Measurements from ENCODE around the gene GDF9. TPM values are rescaled to one million over a fixed set of nuclear protein-coding genes. Genes with fewer than 3 reads are reported as not detected.

Gene GDF9
- total and polyA plus RNA-seq, 2 donors, result 0.47 to 2.5 TPM

DNA sequence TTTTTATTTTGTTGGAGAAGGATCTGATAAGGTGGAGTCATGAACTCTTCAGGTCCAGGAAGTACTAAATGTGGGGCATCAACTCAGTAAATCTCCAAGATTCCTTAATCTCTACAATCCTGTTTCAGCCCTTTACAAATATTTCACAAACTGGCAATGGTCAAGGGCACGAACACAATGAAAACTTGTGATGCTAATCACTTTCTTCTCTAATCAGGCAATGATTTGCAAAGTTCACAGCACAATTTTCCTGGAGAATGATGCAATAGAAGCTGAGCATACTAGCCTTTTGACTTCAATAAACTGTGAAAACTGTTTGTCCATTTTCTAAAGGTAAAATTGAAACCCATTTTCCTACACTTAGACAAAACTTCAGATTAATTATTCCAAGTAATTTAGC is 16.9 kb downstream of the GDF9 start:
- DNase-seq (ENCODE audit: low read depth in 6 of 9, low spot score in 9 of 9), result no peak
- no peak overlapping the region for H3K27ac ChIP-seq (ENCODE audit: low read depth in 1 of 2, low read length in 1 of 2)
- H3K36me3 ChIP-seq (ENCODE audit: control insufficient read depth in 2 of 2, insufficient read depth in 2 of 2, low read length in 1 of 2), result no peaks in the 10 kb centered on the region
- WGBS, result 95% methylated on average over 1 of the region's 1 CpG
- no peaks in the 10 kb centered on the region for H3K27me3 ChIP-seq (ENCODE audit: control insufficient read depth in 2 of 2, insufficient read depth in 1 of 2, low read length in 1 of 2)
- no peaks in the 10 kb centered on the region for H3K4me1 ChIP-seq (ENCODE audit: control insufficient read depth in 2 of 2, insufficient read depth in 2 of 2, low read length in 2 of 2)
- no peaks in the 10 kb centered on the region for H3K9me3 ChIP-seq (ENCODE audit: control insufficient read depth in 2 of 2, insufficient read depth in 1 of 2, low read length in 1 of 2)
- no peak overlapping the region for H3K4me3 ChIP-seq (ENCODE audit: low read length in 2 of 2)

DNA sequence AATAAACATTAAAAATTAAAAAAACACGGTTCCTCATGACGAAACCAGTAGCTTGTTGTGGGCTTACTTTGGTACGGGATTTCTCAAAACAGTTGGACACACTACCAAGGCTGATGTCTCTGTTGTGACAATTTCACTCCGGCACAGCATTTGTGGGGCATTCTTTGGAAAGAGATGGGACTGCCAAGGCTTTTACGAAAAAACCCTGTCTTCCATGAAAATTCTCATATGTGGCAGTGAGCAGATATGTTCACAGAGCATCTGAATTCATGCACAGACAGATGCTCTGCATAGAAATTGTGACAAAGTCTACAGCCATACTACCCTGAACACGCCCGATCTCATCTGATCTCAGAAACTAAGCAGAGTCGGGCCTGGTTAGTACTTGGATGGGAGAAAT is 18.0 kb downstream of the GDF9 start:
- 97% methylated on average over 8 of the region's 8 CpGs for WGBS
- DNase-seq (ENCODE audit: low read depth in 6 of 9, low spot score in 9 of 9), result no peak

DNA sequence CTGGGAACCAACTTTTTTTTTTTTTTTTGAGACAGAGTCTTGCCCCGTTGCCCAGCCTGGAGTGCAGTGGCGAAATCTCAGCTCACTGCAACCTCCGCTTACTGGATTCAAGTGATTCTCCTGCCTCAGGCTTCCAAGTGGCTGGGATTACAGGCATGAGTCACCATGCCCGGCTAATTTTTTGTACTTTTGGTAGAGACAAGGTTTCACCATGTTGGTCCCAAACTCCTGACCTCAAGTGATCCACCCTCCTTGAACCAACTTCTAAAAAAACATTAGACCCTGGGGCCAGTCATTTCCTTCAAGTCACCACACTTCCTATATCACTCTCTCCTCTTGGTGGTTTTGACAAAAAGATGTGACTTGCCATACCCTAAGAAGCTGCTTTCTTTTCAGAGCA is 25.0 kb downstream of the GDF9 start:
- 93% methylated on average over 4 of the region's 4 CpGs for WGBS
- Histone ChIP-seq H3K27me3 (ENCODE audit: control insufficient read depth in 2 of 2, insufficient read depth in 1 of 2, low read length in 1 of 2) (no peaks in the 10 kb centered on the region), H3K9me3 (ENCODE audit: control insufficient read depth in 2 of 2, insufficient read depth in 1 of 2, low read length in 1 of 2) (no peaks in the 10 kb centered on the region), H3K4me3 (ENCODE audit: low read length in 2 of 2) (no peak overlapping the region), H3K36me3 (ENCODE audit: control insufficient read depth in 2 of 2, insufficient read depth in 2 of 2, low read length in 1 of 2) (no peaks in the 10 kb centered on the region), H3K4me1 (ENCODE audit: control insufficient read depth in 2 of 2, insufficient read depth in 2 of 2, low read length in 2 of 2) (no peaks in the 10 kb centered on the region), H3K27ac (ENCODE audit: low read depth in 1 of 2, low read length in 1 of 2) (no peak overlapping the region)
- DNase-seq (ENCODE audit: low read depth in 6 of 9, low spot score in 9 of 9), result no peak

More for the DNA sequence above, 18.0 kb downstream of the GDF9 start:
- Histone ChIP-seq H3K27me3 (ENCODE audit: control insufficient read depth in 2 of 2, insufficient read depth in 1 of 2, low read length in 1 of 2) (no peaks in the 10 kb centered on the region), H3K27ac (ENCODE audit: low read depth in 1 of 2, low read length in 1 of 2) (no peak overlapping the region), H3K9me3 (ENCODE audit: control insufficient read depth in 2 of 2, insufficient read depth in 1 of 2, low read length in 1 of 2) (no peaks in the 10 kb centered on the region), H3K4me1 (ENCODE audit: control insufficient read depth in 2 of 2, insufficient read depth in 2 of 2, low read length in 2 of 2) (no peaks in the 10 kb centered on the region), H3K36me3 (ENCODE audit: control insufficient read depth in 2 of 2, insufficient read depth in 2 of 2, low read length in 1 of 2) (no peaks in the 10 kb centered on the region), H3K4me3 (ENCODE audit: low read length in 2 of 2) (no peak overlapping the region)

- H3K4me1 ChIP-seq (ENCODE audit: control insufficient read depth in 2 of 2, insufficient read depth in 2 of 2, low read length in 2 of 2), result no peaks in the 10 kb centered on the region
- H3K36me3 ChIP-seq (ENCODE audit: control insufficient read depth in 2 of 2, insufficient read depth in 2 of 2, low read length in 1 of 2), result no peaks in the 10 kb centered on the region
- no peak for DNase-seq (ENCODE audit: low read depth in 6 of 9, low spot score in 9 of 9)
- H3K27ac ChIP-seq (ENCODE audit: low read depth in 1 of 2, low read length in 1 of 2), result no peak overlapping the region
- 98% methylated on average over 1 of the region's 1 CpG for WGBS
- no peaks in the 10 kb centered on the region for H3K9me3 ChIP-seq (ENCODE audit: control insufficient read depth in 2 of 2, insufficient read depth in 1 of 2, low read length in 1 of 2)
- no peaks in the 10 kb centered on the region for H3K27me3 ChIP-seq (ENCODE audit: control insufficient read depth in 2 of 2, insufficient read depth in 1 of 2, low read length in 1 of 2)
- H3K4me3 ChIP-seq (ENCODE audit: low read length in 2 of 2), result no peak overlapping the region
Observed at GRCh38 chr5:132840896-132841295, 25.4 kb downstream of the GDF9 start.

GRCh38 chr5:132840313-132840712 is 26.0 kb downstream of the GDF9 start:
- no peak overlapping the region for H3K4me3 ChIP-seq (ENCODE audit: low read length in 2 of 2)

GRCh38 chr5:132839426-132840301 is 26.6 kb downstream of the GDF9 start:
- no peak overlapping the region for H3K27ac ChIP-seq (ENCODE audit: low read depth in 1 of 2, low read length in 1 of 2)
- H3K9me3 ChIP-seq (ENCODE audit: control insufficient read depth in 2 of 2, insufficient read depth in 1 of 2, low read length in 1 of 2), result no peaks in the 10 kb centered on the region
- H3K4me1 ChIP-seq (ENCODE audit: control insufficient read depth in 2 of 2, insufficient read depth in 2 of 2, low read length in 2 of 2), result no peaks in the 10 kb centered on the region
- H3K27me3 ChIP-seq (ENCODE audit: control insufficient read depth in 2 of 2, insufficient read depth in 1 of 2, low read length in 1 of 2), result no peaks in the 10 kb centered on the region
- H3K4me3 ChIP-seq (ENCODE audit: low read length in 2 of 2), result no peak overlapping the region
- H3K36me3 ChIP-seq (ENCODE audit: control insufficient read depth in 2 of 2, insufficient read depth in 2 of 2, low read length in 1 of 2), result no peaks in the 10 kb centered on the region
- WGBS, result 95% methylated on average over 8 of the region's 8 CpGs
- DNase-seq (ENCODE audit: low read depth in 6 of 9, low spot score in 9 of 9), result no peak

More at GRCh38 chr5:132840313-132840712, 26.0 kb downstream of the GDF9 start:
- Histone ChIP-seq H3K27ac (ENCODE audit: low read depth in 1 of 2, low read length in 1 of 2) (no peak overlapping the region), H3K27me3 (ENCODE audit: control insufficient read depth in 2 of 2, insufficient read depth in 1 of 2, low read length in 1 of 2) (no peaks in the 10 kb centered on the region), H3K9me3 (ENCODE audit: control insufficient read depth in 2 of 2, insufficient read depth in 1 of 2, low read length in 1 of 2) (no peaks in the 10 kb centered on the region), H3K36me3 (ENCODE audit: control insufficient read depth in 2 of 2, insufficient read depth in 2 of 2, low read length in 1 of 2) (no peaks in the 10 kb centered on the region), H3K4me1 (ENCODE audit: control insufficient read depth in 2 of 2, insufficient read depth in 2 of 2, low read length in 2 of 2) (no peaks in the 10 kb centered on the region)
- WGBS, result 95% methylated on average over 3 of the region's 3 CpGs
- no peak for DNase-seq (ENCODE audit: low read depth in 6 of 9, low spot score in 9 of 9)

DNA sequence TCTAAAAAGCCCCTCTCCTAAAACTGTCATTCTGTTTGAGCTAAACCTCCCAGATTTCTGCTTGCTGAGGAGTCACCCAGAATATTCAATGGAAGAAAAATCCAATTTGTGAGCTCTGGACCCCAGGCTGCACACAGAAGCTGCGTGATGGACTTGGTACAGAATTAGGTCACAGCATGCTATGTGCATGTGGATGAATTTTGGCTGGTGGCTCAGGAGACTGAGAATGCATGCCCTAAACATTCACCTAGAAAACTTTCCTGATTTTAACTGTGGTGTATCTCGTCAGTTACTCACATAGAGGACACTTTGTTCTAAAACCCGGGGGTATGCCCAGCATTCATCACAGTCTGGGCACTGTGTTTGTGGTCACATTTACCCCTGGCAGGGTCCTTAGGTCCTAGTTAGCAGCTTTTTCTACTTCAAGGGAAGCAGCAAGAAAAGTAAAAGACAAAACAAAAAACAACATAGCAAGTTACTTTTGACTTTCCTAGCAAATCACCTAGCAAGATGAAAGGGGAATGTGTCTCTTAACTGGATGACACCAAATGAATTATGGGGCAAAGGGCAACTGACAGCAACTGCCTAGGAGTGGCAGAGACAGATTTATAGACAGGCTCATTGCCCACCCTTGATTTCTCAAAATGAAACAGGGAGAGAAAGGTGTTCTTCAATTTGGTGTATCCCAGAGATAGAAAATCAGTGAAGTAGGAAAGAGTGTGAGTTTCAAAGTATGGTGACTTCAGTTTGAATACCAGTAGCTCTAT is 27.6 kb downstream of the GDF9 start:
- Histone ChIP-seq H3K9me3 (ENCODE audit: control insufficient read depth in 2 of 2, insufficient read depth in 1 of 2, low read length in 1 of 2) (no peaks in the 10 kb centered on the region), H3K4me1 (ENCODE audit: control insufficient read depth in 2 of 2, insufficient read depth in 2 of 2, low read length in 2 of 2) (no peaks in the 10 kb centered on the region), H3K36me3 (ENCODE audit: control insufficient read depth in 2 of 2, insufficient read depth in 2 of 2, low read length in 1 of 2) (no peaks in the 10 kb centered on the region), H3K4me3 (ENCODE audit: low read length in 2 of 2) (no peak overlapping the region), H3K27me3 (ENCODE audit: control insufficient read depth in 2 of 2, insufficient read depth in 1 of 2, low read length in 1 of 2) (no peaks in the 10 kb centered on the region), H3K27ac (ENCODE audit: low read depth in 1 of 2, low read length in 1 of 2) (no peak overlapping the region)
- 84% methylated on average over 3 of the region's 3 CpGs for WGBS
- no peak for DNase-seq (ENCODE audit: low read depth in 6 of 9, low spot score in 9 of 9)

- H3K27ac ChIP-seq (ENCODE audit: low read depth in 1 of 2, low read length in 1 of 2), result no peak overlapping the region
- no peaks in the 10 kb centered on the region for H3K4me1 ChIP-seq (ENCODE audit: control insufficient read depth in 2 of 2, insufficient read depth in 2 of 2, low read length in 2 of 2)
- H3K4me3 ChIP-seq (ENCODE audit: low read length in 2 of 2), result no peak overlapping the region
- WGBS, result 86% methylated on average over 2 of the region's 2 CpGs
- H3K27me3 ChIP-seq (ENCODE audit: control insufficient read depth in 2 of 2, insufficient read depth in 1 of 2, low read length in 1 of 2), result no peaks in the 10 kb centered on the region
- no peaks in the 10 kb centered on the region for H3K36me3 ChIP-seq (ENCODE audit: control insufficient read depth in 2 of 2, insufficient read depth in 2 of 2, low read length in 1 of 2)
- DNase-seq (ENCODE audit: low read depth in 6 of 9, low spot score in 9 of 9), result no peak
- H3K9me3 ChIP-seq (ENCODE audit: control insufficient read depth in 2 of 2, insufficient read depth in 1 of 2, low read length in 1 of 2), result no peaks in the 10 kb centered on the region
Observed at GRCh38 chr5:132837868-132838267, 28.4 kb downstream of the GDF9 start.

- peaks cover 0 to 3% of the 10 kb centered on the region in 2 donors for H3K27me3 ChIP-seq (ENCODE audit: control insufficient read depth in 2 of 2, insufficient read depth in 1 of 2, low read length in 1 of 2)
- no peak for DNase-seq (ENCODE audit: low read depth in 6 of 9, low spot score in 9 of 9)
- H3K9me3 ChIP-seq (ENCODE audit: control insufficient read depth in 2 of 2, insufficient read depth in 1 of 2, low read length in 1 of 2), result no peaks in the 10 kb centered on the region
- H3K4me3 ChIP-seq (ENCODE audit: low read length in 2 of 2), result no peak overlapping the region
- H3K36me3 ChIP-seq (ENCODE audit: control insufficient read depth in 2 of 2, insufficient read depth in 2 of 2, low read length in 1 of 2), result no peaks in the 10 kb centered on the region
- 95% methylated on average over 1 of the region's 1 CpG for WGBS
- no peaks in the 10 kb centered on the region for H3K4me1 ChIP-seq (ENCODE audit: control insufficient read depth in 2 of 2, insufficient read depth in 2 of 2, low read length in 2 of 2)
- H3K27ac ChIP-seq (ENCODE audit: low read depth in 1 of 2, low read length in 1 of 2), result no peak overlapping the region
Observed at GRCh38 chr5:132836852-132837251, 29.4 kb downstream of the GDF9 start.
